Midbrain (tissue), 1 donor: ENCODE data around the gene MMS19.

Source experiments
- DNase-seq: peaks from one replicate; lab custom pipeline; 2025; lab: John Stamatoyannopoulos, UW

MMS19 gene

DNA sequence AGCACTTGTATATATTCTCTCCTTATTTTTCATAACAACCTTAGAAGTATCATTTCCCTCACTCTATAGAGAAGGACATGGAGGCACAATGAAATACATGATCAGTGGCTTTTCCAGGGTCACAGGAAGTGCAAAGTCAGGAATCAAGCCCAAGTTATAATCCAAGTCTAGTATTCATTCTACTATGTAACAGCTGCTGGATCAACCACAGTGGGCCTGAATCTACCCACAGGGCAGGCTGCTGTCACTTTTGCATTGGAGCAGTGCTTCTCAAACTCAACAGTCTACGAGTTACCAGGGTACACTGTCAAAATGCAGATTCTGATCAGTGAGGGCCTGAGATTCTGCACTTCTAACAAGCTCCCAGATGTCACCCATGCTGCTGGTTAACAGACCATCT is 34.0 kb downstream of the MMS19 start:
- DNase-seq = no peak

DNA sequence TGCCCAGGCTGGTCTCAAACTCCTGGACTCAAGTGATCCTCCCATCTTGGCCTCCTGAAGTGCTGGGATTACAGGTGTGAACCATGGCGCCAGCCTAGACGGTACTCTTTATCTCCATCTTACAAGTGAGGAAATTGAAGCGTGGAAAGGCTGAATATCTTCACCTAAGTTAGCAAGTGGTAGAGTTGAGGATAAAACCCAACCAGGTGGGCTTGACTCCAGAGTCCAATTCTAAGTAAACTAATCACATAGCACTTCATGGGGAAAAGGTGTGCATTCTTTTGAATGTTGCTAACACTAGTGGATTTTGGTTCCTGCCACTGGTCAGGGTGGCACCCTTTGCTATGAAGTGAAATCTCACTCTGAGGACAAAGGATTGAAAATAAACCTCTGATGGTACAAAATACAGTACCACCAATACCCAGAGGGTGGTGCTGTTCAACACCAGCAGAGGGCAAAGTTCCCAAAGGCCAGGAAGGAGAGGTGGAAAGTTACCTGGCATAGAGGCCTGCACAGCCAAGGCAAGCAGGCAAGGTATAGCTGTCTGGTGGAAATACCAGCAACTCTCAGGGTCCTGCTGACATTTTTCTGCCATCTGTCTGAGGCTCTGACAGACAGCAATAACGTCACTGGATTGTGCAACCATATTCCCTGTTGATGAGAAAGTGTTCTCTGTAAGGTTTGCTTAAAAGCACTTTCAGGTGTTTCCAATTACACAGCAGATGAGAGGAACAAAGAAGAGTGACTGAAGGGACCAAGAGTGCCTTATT is 34.7 kb downstream of the MMS19 start:
- peak; percentile 55 for DNase-seq

DNA sequence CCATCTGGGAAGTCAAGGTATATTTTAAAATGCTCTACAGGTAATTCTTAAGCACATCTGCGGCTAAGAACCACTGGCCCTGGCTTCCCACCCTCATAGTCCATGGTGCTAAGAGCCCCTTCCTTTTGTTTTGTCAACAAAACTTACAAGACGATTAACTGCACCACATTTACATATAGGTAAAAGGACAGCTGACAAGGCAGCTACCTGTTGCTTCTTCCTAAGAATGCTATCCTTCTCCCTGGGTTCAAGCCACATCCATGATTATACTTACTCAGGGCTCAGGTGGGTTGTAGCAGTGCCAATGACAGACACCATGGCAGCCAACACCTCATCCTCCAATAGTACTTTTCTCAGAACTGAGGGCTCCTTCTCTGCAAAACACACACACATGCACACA is 35.9 kb downstream of the MMS19 start:
- DNase-seq = no peak

DNA sequence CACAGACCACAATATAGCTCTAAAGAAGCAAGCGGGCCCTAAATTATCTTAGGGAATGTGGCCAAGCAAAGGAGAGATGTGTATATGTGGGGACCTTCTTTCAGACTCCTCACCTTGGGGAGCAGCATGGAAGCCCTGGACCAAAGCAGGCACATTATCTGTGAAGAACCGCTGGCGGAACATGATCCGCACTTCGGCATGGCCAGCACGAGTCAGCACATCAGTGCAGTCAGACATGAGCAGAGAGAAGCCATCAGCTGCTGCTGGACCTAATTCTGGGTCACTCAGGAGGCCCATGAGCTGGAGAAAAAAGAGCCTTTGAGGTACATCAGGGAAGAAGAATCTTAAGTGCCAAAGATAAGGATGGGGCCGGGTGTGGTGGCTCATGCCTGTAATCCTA is 38.3 kb downstream of the MMS19 start:
- DNase-seq = no peak

DNA sequence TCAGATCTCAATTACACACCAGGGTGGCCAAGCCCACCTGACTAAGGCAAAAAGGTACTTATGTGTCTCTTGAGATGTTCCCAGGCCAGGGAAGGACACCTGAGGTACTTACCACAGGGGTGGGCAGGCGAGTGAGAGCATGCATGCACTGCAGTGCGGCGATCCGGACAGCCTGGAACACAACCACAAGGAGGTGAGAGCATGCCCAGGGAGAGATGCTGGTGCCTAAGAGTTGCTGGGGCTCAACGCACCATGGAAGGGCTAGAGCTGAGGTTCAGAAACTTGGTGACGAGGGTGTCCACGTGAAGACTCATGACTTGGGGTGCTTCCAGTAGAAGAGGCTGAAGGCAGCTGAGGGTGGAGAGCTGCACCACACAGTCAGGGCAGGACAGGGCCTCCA is 39.1 kb downstream of the MMS19 start:
- DNase-seq = no peak

DNA sequence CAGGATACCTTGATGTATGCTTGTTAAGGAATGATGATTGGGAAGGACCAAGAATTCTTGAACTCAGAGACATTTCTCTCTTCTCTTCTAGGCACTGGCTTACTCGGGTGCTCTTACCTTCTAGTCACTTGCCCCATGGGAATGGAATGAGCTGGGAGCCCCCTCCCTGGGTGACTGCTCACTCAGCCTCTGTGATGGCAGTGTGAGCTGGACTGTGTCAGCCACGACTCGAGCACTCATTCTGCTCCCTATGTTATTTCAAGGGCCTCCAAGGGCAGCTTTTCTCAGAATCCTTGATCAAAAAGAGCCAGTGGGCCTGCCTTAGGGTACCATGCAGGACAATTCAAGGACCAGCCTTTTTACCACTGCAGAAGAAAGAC is 41.5 kb downstream of the MMS19 start:
- DNase-seq = no peak

DNA sequence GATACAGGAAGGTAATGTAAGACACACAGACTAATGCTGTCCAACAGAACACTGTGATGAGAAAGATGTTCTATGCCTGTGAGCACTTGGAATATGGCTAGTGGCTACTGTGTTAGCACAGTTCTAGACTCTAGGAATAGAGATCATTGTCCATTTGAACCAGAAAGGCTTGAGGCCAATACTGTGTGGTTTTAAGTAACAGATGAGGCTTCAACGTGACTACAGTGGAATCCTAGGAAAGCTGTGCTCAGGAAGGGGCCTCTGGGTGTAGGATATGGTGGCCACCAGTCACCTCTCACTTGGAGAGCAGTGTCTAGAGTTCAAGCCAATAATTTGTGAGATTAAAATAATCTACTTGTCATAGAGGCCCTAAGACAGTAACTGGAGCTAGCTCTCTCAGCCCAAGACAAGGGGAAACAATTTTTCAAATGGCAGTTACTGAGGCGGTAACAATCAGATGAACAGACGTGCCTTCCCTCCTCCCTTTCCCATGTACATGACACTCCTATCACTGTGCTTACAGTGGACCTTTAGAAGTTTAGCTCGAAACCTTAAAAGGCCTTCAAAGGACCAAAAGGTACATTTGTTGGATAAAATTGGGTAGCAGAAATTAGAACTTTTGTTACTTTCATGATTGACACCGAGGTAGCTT is 42.1 kb downstream of the MMS19 start:
- no peak for DNase-seq

DNA sequence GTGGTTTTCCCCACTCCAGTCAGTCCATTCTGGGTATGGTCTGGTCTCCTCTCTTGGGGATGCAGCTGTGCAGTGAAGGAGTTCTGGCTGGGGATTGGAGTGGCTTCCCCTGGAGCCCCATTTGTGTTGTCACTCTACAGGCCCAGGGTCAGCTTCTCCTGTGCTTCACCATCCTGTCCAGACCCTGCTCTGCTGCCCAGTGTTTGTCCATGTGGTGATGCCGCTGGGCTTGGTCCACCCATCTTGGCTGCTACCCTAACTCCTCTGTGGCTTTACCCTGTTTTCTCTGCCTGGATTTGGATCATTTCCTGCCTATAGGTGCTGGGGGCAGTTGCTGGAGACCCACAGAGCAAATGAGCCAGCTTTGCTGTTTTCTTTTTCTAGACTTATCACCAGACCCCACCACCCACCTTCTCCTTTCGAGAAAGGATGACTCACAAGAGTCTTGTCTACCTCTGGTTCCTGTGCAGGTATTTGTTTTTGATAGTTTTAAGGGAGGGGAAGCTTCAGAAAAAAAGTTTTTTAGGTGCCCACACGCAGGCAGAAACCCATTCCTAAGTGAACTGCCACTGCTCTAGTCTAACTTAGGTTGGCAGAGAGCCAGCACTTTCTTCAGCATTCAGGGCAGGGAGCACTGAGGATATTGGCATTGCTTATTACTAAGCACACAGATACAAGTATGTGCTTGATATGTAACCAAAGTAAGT is 43.7 kb downstream of the MMS19 start:
- DNase-seq = peak; percentile 33

DNA sequence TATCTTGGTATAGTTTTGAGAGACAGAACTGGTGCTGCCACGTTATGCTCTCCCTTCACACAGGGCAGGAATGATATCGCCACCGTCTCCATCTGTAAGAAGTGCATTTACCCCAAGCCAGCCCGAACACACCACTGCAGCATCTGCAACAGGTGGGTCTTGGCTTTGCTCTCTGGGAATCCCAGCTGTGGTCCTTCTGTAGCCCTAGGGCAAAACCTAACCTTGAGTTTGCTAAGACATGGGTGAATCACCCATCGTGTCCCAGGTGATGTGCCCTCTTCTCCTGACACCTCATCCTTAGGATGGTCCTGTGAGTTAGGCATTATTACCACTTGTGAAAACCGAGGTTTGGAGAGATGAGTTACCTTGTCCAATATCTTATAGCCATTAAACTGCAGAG is 45.9 kb downstream of the MMS19 start:
- DNase-seq = no peak

DNA sequence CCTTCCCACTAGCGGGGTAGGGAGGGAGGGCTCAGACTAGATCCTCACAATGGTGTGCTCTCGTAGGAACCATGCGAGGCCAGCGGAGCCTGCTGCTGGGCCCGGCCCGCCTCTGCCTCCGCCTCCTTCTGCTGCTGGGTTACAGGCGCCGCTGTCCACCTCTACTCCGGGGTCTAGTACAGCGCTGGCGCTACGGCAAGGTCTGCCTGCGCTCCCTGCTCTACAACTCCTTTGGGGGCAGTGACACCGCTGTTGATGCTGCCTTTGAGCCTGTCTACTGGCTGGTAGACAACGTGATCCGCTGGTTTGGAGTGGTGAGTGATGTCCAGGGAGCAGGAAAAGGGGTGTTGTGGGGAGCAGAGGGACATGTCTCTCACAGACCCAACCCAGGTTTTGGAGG is 46.6 kb downstream of the MMS19 start:
- no peak for DNase-seq

DNA sequence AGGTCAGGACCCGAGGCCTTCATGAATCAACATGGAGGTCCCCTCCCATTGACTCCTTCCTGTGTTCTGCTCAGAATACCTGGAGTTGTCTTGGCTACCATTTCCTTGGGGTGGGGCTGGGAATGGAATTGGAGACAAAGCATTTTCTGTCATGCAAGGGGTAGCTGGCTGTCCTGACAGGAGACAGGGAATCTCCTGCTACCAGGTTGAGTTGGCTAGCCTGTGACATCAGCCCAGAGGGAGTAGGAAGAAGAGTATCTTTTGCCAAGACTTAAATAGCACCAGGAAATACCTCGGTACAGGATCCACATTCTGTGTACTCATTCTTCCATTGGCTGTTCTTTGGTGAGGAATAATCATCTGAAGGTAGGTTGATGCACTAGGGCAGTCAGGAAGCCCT is 47.4 kb downstream of the MMS19 start:
- DNase-seq = no peak

DNA sequence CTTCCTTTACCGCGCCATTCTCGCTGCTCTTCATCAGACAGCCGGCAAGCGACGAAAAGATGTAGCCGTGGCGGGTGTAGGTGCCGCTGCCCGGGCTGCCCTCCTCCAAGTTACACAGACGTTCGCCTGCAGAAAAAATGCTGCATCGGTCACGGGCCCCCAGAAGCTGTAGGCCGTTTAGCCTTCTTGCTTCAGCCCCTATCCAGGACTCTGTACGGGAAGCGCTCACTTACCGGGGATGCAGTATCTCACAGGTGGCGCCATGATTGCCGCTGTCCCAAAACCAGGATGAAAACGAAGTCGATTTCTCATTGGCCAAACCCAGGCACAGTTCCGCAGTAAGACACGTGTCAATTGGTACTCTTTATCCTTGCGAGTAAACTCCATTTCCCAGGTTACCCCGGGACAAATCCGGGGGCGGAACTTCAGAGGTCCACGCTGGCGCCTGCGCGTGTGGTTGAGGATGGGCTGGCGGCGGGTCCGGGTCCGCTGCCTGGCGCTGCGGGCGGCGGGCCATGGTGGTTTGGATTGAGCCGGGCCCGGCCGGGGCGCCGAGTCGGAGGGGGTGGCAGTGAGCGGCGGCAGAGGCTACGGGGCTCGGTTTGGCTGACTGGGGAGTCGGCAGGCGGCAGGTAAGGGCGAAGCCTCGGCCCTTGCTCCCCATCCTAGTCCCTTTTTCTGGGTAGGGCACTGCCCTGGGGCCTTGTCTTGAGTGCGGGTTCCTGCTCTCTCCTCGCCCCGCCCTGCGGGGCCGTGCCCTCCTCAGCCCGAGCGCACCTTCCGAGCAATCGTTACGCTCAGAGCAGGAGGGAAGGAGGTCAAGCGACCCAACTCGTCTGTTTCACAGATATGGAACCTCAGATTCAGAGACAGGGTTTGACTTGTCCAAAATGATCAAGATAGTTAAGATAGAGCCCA is 52.2 kb downstream of the MMS19 start, which contains the start of the genes EXOSC1 and ZDHHC16:
EXOSC1 (minus strand) TSS at position 285 of the 918 bp plus-strand sequence; CDS start at position 264, 21 bp downstream.
ZDHHC16 (plus strand) TSS at position 454 of the 918 bp plus-strand sequence. CDS start 5,501 bp downstream, outside the sequence.
- DNase-seq = peak; percentile 97

DNA sequence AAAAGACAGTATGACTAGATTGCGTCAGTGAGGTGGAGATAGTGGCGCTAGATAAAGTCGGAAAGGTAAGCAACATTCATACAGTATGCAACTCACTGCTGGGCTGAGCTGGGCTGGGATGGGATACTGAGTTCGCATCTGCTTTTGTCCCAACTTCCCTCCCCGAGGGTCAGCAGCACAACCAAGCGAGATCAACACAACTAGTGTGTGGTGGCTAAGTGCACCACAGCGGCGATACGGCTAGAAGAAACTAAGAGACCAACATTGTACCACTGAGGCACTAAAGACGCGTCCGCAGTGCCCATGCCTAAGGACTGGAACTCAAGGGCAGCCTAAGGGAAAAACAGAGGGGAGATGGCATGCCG is 52.9 kb downstream of the MMS19 start:
- DNase-seq = no peak

DNA sequence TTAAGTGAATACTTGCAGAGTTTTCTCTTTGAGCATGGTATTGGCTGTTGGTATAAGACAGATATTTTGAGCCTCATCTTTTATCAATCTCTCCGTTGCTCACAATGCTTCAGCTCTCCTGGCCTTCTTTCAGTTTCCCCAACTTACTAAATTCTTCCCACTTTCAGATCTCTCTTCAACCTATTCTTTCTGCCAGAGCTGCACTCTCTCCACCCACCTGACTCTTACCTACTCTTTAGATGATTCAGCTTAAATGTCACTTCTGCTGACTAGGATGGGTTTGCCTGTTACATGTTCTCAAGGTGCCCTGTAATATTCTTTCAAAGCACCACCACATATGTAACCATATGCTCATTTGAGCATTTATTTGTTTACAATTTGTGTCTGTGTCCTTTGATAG is 54.0 kb downstream of the MMS19 start:
- DNase-seq = no peak

DNA sequence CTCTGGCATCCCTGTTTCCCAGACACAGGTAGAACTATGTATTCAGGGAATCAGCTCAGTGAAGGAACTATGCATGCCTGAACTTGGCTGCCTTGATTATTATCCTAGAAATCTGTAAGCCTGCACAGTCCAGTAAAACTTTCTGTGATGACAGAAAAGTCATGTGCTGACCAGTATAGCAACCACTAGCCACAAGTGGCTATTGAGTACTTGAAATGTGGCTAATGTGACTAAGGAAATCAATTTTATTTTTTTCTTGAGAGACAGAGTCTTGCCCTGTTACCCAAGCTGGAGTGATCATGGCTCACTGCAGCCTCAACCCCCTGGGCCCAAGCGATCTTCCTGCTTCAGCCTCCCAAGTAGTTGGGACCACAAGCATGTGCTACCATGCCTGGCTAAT is 55.9 kb downstream of the MMS19 start:
- no peak for DNase-seq

DNA sequence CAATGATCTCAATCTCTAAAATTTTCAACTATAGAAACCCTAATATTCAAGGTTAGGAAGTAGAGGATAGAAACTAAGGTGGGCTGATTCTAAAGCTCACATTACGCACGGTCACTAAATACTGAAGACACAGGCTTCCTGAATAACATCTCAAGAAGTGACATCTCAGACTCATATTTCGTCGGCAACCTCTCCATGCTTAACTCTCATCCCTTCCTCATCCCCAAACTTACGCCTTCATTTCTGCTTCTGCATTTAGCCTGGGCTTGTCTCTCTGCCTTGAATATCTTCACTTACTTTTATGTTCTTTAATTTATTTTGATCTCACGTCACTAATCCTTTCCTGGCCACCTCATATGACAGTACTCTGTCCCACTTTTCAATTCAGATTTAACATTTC is 63.0 kb downstream of the MMS19 start:
- DNase-seq = no peak

DNA sequence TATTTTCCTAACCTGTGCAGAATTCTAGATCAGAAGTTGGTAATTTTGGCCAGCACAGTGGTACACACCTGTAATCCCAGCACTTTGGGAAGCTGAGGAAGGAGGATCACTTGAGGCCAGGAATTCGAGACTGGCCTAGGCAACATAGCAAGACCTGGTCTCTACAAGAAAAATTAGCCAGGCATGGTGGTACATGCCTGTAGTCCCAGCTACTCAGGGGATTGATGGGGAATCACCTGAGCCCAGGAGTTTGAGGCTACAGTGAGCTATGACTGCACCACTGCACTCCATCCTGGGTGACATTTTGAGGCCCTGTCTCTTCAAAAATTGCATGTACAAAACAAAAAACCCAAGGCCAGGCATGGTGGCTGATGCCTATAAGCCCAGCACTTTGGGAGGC is 63.7 kb downstream of the MMS19 start:
- no peak for DNase-seq

DNA sequence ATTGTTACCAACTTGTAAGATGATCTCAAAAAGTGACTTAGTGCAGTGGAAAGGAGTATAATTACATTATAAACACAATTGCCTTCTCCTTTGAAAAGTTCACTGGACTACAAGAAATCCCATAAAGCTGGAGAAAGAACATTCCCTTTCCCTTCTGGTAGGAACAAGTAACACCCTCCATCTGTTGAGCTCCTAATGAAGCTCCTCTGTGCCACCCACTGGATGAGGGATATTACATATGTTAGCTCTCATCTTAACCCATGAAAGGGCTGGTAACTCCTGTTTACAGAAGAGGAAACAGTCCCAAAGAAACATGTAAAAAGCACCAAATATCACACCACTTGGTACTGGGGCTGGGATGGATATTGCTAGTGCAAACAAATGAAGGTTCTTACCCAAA is 64.2 kb downstream of the MMS19 start:
- DNase-seq = no peak

DNA sequence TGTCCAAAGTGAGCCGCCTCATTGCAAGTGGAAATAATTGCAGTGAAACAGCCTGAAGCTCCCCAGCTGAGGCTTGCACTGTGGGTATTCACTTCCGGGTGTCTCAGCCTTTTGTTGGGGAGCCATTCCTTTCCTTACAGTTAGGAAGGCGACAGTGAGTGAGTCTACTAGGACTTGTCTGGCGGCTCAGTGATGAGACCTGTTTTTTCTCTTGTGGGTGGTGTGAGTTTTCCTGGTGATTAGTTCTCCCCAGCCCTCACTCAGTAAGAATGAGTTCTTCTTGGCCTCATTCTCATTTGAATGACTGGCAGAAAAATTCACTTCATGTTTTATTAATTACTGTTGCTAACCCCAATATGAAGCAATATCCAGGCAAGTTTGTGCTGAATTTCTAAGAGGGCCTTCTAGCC is 69.6 kb downstream of the MMS19 start:
- DNase-seq = no peak

DNA sequence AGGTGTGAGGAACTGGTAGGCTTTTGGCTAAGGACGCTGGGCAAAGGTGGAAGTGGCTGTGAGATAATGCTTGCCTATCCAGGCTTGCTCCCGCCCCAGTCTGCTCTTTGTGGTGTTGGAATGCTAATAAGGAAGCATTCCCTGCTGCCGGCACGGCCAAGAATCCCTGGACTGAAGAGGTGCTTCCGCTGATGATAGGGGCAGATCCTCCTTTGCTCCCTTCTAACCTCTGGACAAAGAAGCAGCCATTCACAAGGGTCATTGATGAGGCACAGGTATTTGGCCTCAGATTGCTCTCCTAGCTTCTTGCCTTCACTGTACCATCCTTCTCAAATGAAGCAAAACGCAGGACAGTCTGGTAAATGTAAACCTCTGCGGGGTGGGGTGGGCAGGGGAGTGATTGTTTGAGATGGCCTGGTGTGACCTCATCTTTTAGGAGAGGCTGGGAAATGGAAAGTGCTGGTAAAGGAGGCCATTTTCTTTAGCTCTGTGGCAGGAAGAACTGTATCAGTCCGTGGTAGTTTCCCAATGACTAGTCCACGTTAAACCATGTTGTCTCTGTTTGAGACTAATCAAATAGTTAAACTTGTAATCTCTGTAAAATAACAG is 70.5 kb downstream of the MMS19 start:
- no peak for DNase-seq

DNA sequence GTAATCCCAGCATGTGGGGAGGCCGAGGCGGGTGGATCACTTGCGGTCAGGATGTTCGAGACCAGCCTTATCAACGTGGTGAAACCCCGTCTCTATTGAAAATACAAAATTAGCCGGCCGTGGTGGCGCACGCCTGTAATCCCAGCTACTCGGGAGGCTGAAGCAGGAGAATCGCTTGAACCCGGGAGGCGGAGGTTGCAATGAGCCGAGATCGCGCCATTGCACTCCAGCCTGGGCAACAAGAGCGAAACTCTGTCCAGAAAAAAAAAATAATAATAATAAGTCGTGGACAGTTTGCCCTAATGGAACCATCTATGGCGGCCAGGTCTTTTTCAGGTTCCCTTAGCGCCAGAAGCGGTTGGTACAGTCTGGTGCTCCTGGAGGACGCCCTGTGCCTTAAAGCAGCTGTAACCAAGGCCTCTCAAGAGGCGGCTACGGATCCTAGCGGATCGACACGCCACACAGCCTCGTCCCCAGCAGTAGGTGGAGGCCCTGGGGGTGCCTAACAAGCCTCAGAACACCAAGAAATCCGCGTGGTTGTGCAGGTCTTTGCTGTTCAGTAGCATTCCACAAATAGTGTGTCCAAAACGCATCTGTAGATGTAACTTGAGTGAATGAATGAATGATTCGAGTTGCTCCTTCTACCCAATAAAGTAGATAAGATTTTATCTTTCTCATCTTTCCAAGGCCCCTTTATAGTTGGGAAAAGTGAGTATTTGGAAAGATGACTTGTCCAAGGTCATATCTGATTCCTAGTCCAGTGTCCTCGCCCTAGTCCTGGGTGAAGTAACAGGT is 71.2 kb downstream of the MMS19 start:
- no peak for DNase-seq
